OCI-LY7 (cell line): ENCODE measurements around the gene PRPS2.

Experiments used
- CTCF ChIP-seq: fragments of 200-600 bp; sonication (generic); conservative IDR thresholded peaks from 2 replicates; pipeline ENCODE4 v1.5.1; 2014; ENCODE audit warnings: mild to moderate bottlenecking, antibody characterized with exemption, low read length, moderate library complexity, mixed read lengths
- EZH2phosphoT487 ChIP-seq: fragments of 200-600 bp; sonication (generic); IDR thresholded peaks from 2 replicates; pipeline ENCODE4 v1.6.1; 2018; ENCODE audit warnings: low read depth, borderline replicate concordance, mild to moderate bottlenecking, mixed run types, antibody characterized with exemption, low read length, moderate library complexity, mixed read lengths

- no peak for TF ChIP-seq CTCF
- TF ChIP-seq EZH2phosphoT487 = no peak
Observed at GRCh38 chrX:12777670-12778069, 13.5 kb upstream of the PRPS2 start.
